ENCODE data around the gene PTPRG. TPM values are rescaled to one million over a fixed set of nuclear protein-coding genes. Genes with fewer than 3 reads are reported as not detected.

The PTPRG gene
- total RNA-seq, 2 experiments from 2014 or later, result 0.13 to 0.70 TPM

- CTCF ChIA-PET (ENCODE audit: unreplicated experiment), result no interaction called here
- Histone ChIP-seq H4K20me1 (ENCODE audit: insufficient read depth, low read length) (no peaks in the 10 kb centered on the region), H3K36me3 (ENCODE audit: insufficient read depth, low read length) (no peaks in the 10 kb centered on the region), H3K9me3 (ENCODE audit: low read length) (no peaks in the 10 kb centered on the region), H3K9me2 (ENCODE audit: insufficient read depth, low read length) (no peaks in the 10 kb centered on the region), H3K27ac (ENCODE audit: low read depth, low read length, poor library complexity, severe bottlenecking) (no peak overlapping the region), H2AFZ (ENCODE audit: low read length) (no peak overlapping the region), H3K4me3 (ENCODE audit: low read depth, low read length, poor library complexity, severe bottlenecking) (no peak overlapping the region), H3K4me2 (ENCODE audit: low read length) (no peak overlapping the region), H3K4me1 (ENCODE audit: insufficient read depth, low read length, poor library complexity, severe bottlenecking) (no peaks in the 10 kb centered on the region), H3K79me2 (ENCODE audit: insufficient read depth, low read depth, low read length) (no peaks in the 10 kb centered on the region)
- BruUV-seq (replicated peaks), result no TSS peak
- TF ChIP-seq, protein P1, sequence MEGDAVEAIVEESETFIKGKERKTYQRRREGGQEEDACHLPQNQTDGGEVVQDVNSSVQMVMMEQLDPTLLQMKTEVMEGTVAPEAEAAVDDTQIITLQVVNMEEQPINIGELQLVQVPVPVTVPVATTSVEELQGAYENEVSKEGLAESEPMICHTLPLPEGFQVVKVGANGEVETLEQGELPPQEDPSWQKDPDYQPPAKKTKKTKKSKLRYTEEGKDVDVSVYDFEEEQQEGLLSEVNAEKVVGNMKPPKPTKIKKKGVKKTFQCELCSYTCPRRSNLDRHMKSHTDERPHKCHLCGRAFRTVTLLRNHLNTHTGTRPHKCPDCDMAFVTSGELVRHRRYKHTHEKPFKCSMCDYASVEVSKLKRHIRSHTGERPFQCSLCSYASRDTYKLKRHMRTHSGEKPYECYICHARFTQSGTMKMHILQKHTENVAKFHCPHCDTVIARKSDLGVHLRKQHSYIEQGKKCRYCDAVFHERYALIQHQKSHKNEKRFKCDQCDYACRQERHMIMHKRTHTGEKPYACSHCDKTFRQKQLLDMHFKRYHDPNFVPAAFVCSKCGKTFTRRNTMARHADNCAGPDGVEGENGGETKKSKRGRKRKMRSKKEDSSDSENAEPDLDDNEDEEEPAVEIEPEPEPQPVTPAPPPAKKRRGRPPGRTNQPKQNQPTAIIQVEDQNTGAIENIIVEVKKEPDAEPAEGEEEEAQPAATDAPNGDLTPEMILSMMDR (conservative IDR thresholded peaks at IDR 0.05; ENCODE audit: low read length), result no peak
- TF ChIP-seq EZH2phosphoT487 (IDR thresholded peaks at IDR 0.05; ENCODE audit: borderline replicate concordance, low read depth, low read length), result no peak
- intact Hi-C loops (cut with micrococcal nuclease; ENCODE audit: unreplicated experiment), result no loop called here
- DNase-seq (ENCODE audit: low spot score), result no peak
- POLR2A ChIA-PET, result interaction anchor here (0.7 kb wide), 1 partner anchor 44 kb away, joined by 3 read pairs; no protein-coding TSS in a partner anchor
Measured at GRCh38 chr3:61740494-61740893, 179.1 kb downstream of the PTPRG start.

DNA sequence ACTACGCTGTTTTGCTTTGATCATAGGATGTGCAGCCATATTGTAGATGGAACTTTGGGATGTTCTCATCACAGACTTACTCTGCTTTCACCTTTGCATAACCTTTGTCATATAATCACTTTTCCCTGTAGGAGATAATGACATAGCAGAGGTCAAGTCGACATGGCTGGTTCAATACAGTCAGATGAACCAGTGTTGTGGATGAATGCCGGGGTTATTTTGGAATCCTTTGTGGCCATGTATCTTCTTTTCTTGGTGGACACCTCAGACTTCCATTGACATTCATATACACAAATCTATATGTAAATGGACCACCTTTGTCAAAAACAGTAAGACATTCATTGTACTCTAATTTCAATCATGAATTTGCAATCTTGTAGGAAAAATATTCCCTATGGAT, 180.2 kb downstream of the PTPRG start:
- BruUV-seq (replicated peaks), result no TSS peak
- Histone ChIP-seq H3K36me3 (ENCODE audit: insufficient read depth, low read length) (no peaks in the 10 kb centered on the region), H3K4me2 (ENCODE audit: low read length) (no peak overlapping the region), H3K4me3 (ENCODE audit: low read depth, low read length, poor library complexity, severe bottlenecking) (no peak overlapping the region), H2AFZ (ENCODE audit: low read length) (no peak overlapping the region), H3K9me2 (ENCODE audit: insufficient read depth, low read length) (no peaks in the 10 kb centered on the region), H3K4me1 (ENCODE audit: insufficient read depth, low read length, poor library complexity, severe bottlenecking) (no peaks in the 10 kb centered on the region), H4K20me1 (ENCODE audit: insufficient read depth, low read length) (no peaks in the 10 kb centered on the region), H3K9me3 (ENCODE audit: low read length) (no peaks in the 10 kb centered on the region), H3K79me2 (ENCODE audit: insufficient read depth, low read depth, low read length) (no peaks in the 10 kb centered on the region), H3K27ac (ENCODE audit: low read depth, low read length, poor library complexity, severe bottlenecking) (no peak overlapping the region)
- ChIA-PET POLR2A (no interaction called here), CTCF (ENCODE audit: unreplicated experiment) (no interaction called here)
- no peak for DNase-seq (ENCODE audit: low spot score)
- intact Hi-C loops (cut with micrococcal nuclease; ENCODE audit: unreplicated experiment), result no loop called here
- no peak for TF ChIP-seq EZH2phosphoT487 (IDR thresholded peaks at IDR 0.05; ENCODE audit: borderline replicate concordance, low read depth, low read length)
- TF ChIP-seq, protein P1 (conservative IDR thresholded peaks at IDR 0.05; ENCODE audit: low read length), result no peak

DNA sequence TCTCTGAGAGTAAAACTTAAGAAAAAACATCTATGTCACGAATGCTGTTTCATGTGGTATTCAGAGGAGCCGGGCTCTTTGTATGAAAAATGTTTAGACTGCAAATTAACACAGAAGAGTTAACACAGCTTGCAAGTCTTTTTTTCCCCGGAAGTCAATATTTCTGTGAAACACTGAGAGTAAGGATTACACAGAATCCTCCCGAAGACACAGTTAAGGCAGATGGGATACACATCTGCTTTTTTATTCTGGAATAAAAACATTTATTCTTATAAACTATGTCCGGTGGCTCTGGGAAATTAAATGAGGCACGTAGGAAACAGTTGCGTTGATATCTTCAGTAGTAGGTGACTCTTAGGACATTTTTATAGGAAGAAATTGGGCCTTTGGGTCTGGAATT, 180.6 kb downstream of the PTPRG start:
- Histone ChIP-seq H3K9me2 (ENCODE audit: insufficient read depth, low read length) (no peaks in the 10 kb centered on the region), H4K20me1 (ENCODE audit: insufficient read depth, low read length) (no peaks in the 10 kb centered on the region), H3K4me3 (ENCODE audit: low read depth, low read length, poor library complexity, severe bottlenecking) (no peak overlapping the region), H2AFZ (ENCODE audit: low read length) (no peak overlapping the region), H3K36me3 (ENCODE audit: insufficient read depth, low read length) (no peaks in the 10 kb centered on the region), H3K79me2 (ENCODE audit: insufficient read depth, low read depth, low read length) (no peaks in the 10 kb centered on the region), H3K9me3 (ENCODE audit: low read length) (no peaks in the 10 kb centered on the region), H3K27ac (ENCODE audit: low read depth, low read length, poor library complexity, severe bottlenecking) (no peak overlapping the region), H3K4me1 (ENCODE audit: insufficient read depth, low read length, poor library complexity, severe bottlenecking) (no peaks in the 10 kb centered on the region), H3K4me2 (ENCODE audit: low read length) (no peak overlapping the region)
- no TSS peak for BruUV-seq (replicated peaks)
- no peak for DNase-seq (ENCODE audit: low spot score)
- CTCF ChIA-PET (ENCODE audit: unreplicated experiment), result no interaction called here
- TF ChIP-seq, protein P1 (conservative IDR thresholded peaks at IDR 0.05; ENCODE audit: low read length), result no peak
- no peak for TF ChIP-seq EZH2phosphoT487 (IDR thresholded peaks at IDR 0.05; ENCODE audit: borderline replicate concordance, low read depth, low read length)
- intact Hi-C loops (cut with micrococcal nuclease; ENCODE audit: unreplicated experiment), result no loop called here
- POLR2A ChIA-PET, result interaction anchor here (1.2 kb wide), 1 partner anchor 40 kb away, joined by 4 read pairs; no protein-coding TSS in a partner anchor
